K562 (cell line): ENCODE results near the gene RNASEH2A. TPM values are rescaled to one million over a fixed set of nuclear protein-coding genes. Genes with fewer than 3 reads are reported as not detected.

Source experiments
- BRF1 ChIP-seq: IDR thresholded peaks from 3 replicates; pipeline ENCODE4 v1.6.1; 2011; ENCODE audit warnings: borderline replicate concordance, mild to moderate bottlenecking; ENCODE audit not compliant: insufficient read length; ENCODE audit errors: extremely low read depth
- CC2D1A ChIP-seq: fragments of 450-650 bp; IDR thresholded peaks from 2 replicates; pipeline ENCODE4 v1.6.1; 2017; ENCODE audit warnings: mild to moderate bottlenecking
- CEBPB ChIP-seq: fragments of 450-650 bp; IDR thresholded peaks from 2 replicates; pipeline ENCODE4 v1.6.1; 2016; ENCODE audit warnings: missing genetic modification characterization, missing compliant biosample characterization
- FOSL1 ChIP-seq: fragments of 200-800 bp; sonication (Bioruptor generic); conservative IDR thresholded peaks from 2 replicates; pipeline ENCODE4 v1.6.1; 2016; ENCODE audit warnings: missing genetic modification characterization, missing compliant biosample characterization
- HDAC1 ChIP-seq, 2 experiments: fragments of 450-650 bp; IDR thresholded peaks; 2 replicates each; pipeline ENCODE4 v1.6.1; 2016 to 2017; ENCODE audit warnings: inconsistent platforms in 1 of 2, mild to moderate bottlenecking in 1 of 2, moderate library complexity in 1 of 2
- HMBOX1 ChIP-seq: sonication (generic); IDR thresholded peaks from 2 replicates; pipeline ENCODE4 v1.6.1; 2016
- IRF9 ChIP-seq: fragments of 450-650 bp; IDR thresholded peaks from 2 replicates; pipeline ENCODE4 v1.6.1; 2016; ENCODE audit warnings: missing biosample characterization, missing genetic modification characterization
- MYC ChIP-seq, 2 experiments: fragments of 250-450 bp in 1 of 2; sonication (Bioruptor Pico) in 1 of 2; IDR thresholded peaks; 2 replicates each; pipeline versions ENCODE4 v1.5.1 to v1.6.1; 2012 to 2021; ENCODE audit warnings: low read depth in 2 of 2, borderline replicate concordance in 1 of 2, improper control_type of control experiment in 1 of 2, low read length in 1 of 2, mild to moderate bottlenecking in 1 of 2, moderate library complexity in 1 of 2
- NFRKB ChIP-seq: fragments of 450-650 bp; IDR thresholded peaks from 2 replicates; pipeline ENCODE4 v1.6.1; 2016; ENCODE audit warnings: low read depth
- PHTF2 ChIP-seq: fragments of 250-450 bp; sonication (Bioruptor Pico); IDR thresholded peaks from 2 replicates; pipeline ENCODE4 v1.5.0; 2021; ENCODE audit warnings: mild to moderate bottlenecking
- SMAD2 ChIP-seq: fragments of 150-350 bp; IDR thresholded peaks from 2 replicates; pipeline ENCODE4 v1.6.1; 2014; ENCODE audit warnings: low read depth, mild to moderate bottlenecking, low read length
- polyA plus RNA-seq, 8 experiments: library from polyadenylated mRNA; depleted of rRNA in 4 of 8; stranded (reverse) in 5 of 8; unstranded in 3 of 8; fragments of >200 nt; fragmentation: Nextera tagmentation in 2 of 8; fragmentation: Illumina TruSeq in 1 of 8; extraction: Ambion mirVana in 2 of 8; extraction: Trizol in 1 of 8; gene quantifications; 2 replicates each; pipeline versions ENCODE4 v1.2.1 to v1.2.3, GENCODE V29; 2011 to 2014; ENCODE audit warnings: inconsistent platforms in 1 of 8, missing spikeins in 1 of 8
- total RNA-seq, 7 experiments: library from RNA; depleted of rRNA in 6 of 7; stranded (reverse); fragments of >200 nt in 6 of 7; fragmentation: Illumina TruSeq in 2 of 7; extraction: Trizol in 2 of 7; gene quantifications; 2 replicates each; pipeline versions ENCODE4 v1.2.1 to v1.2.3, GENCODE V29; 2011 to 2021; ENCODE audit warnings: low replicate concordance in 1 of 7
- TF ChIP-seq, protein P1 (sequence below): fragments of 450-650 bp; IDR thresholded peaks from 2 replicates; pipeline ENCODE4 v1.6.1; 2016; ENCODE audit warnings: low read depth
- TF ChIP-seq, protein P2 (sequence below): sonication (generic); formaldehyde crosslinking; IDR thresholded peaks from 2 replicates; pipeline ENCODE4 v1.8.0; 2022; ENCODE audit warnings: missing genetic modification reagents, mild to moderate bottlenecking, borderline replicate concordance

Gene RNASEH2A
- total and polyA plus RNA-seq, 9 of the 15 experiments (the other 6 are each of a cell fraction or from before 2014, with no cell fraction given): 22.3 to 78.0 (median 61.7) TPM

DNA sequence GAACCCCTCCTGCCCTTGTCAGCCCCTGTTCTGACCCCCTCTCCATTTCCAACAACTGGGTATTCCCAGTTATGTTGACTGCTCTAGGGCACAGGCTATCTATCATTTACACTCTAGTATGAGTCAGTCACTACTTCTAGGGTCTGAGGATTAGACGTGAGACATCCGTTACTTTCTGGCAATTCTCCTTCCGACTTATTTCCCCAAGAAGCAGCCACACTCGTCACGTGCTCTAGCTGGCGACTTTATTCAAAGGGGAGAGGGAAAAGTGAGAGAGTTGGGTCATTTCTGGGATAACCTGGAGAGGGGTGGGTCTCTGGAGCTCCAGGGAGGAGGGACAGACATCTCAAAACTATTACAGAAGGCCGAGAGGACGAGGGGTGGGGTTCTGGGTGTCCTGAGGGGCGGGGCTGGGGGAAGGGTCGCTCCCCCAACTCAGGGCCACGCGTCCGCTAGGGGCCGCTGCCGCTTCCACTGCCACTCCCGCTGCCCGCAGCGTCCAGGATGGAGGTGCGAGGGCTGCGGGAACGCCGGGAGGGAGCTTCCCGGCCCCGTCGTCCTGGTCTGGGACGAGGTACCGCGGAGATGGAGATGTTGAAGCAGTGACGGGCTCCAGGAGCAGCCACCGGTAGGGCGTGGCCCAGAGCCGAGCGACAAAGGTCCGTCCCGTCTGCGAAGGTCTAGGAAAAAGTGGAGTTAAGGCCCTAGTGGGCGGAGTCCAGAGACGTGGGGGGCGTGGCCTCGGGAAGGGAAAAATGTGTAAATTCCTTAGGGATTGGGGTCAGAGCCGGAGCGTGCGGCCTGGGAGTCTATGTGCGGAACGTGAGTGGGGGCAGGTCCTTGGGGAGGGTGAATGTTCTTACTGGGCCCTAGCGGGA, 19.1 kb downstream of the RNASEH2A start (continued):
- TF ChIP-seq, protein P1, sequence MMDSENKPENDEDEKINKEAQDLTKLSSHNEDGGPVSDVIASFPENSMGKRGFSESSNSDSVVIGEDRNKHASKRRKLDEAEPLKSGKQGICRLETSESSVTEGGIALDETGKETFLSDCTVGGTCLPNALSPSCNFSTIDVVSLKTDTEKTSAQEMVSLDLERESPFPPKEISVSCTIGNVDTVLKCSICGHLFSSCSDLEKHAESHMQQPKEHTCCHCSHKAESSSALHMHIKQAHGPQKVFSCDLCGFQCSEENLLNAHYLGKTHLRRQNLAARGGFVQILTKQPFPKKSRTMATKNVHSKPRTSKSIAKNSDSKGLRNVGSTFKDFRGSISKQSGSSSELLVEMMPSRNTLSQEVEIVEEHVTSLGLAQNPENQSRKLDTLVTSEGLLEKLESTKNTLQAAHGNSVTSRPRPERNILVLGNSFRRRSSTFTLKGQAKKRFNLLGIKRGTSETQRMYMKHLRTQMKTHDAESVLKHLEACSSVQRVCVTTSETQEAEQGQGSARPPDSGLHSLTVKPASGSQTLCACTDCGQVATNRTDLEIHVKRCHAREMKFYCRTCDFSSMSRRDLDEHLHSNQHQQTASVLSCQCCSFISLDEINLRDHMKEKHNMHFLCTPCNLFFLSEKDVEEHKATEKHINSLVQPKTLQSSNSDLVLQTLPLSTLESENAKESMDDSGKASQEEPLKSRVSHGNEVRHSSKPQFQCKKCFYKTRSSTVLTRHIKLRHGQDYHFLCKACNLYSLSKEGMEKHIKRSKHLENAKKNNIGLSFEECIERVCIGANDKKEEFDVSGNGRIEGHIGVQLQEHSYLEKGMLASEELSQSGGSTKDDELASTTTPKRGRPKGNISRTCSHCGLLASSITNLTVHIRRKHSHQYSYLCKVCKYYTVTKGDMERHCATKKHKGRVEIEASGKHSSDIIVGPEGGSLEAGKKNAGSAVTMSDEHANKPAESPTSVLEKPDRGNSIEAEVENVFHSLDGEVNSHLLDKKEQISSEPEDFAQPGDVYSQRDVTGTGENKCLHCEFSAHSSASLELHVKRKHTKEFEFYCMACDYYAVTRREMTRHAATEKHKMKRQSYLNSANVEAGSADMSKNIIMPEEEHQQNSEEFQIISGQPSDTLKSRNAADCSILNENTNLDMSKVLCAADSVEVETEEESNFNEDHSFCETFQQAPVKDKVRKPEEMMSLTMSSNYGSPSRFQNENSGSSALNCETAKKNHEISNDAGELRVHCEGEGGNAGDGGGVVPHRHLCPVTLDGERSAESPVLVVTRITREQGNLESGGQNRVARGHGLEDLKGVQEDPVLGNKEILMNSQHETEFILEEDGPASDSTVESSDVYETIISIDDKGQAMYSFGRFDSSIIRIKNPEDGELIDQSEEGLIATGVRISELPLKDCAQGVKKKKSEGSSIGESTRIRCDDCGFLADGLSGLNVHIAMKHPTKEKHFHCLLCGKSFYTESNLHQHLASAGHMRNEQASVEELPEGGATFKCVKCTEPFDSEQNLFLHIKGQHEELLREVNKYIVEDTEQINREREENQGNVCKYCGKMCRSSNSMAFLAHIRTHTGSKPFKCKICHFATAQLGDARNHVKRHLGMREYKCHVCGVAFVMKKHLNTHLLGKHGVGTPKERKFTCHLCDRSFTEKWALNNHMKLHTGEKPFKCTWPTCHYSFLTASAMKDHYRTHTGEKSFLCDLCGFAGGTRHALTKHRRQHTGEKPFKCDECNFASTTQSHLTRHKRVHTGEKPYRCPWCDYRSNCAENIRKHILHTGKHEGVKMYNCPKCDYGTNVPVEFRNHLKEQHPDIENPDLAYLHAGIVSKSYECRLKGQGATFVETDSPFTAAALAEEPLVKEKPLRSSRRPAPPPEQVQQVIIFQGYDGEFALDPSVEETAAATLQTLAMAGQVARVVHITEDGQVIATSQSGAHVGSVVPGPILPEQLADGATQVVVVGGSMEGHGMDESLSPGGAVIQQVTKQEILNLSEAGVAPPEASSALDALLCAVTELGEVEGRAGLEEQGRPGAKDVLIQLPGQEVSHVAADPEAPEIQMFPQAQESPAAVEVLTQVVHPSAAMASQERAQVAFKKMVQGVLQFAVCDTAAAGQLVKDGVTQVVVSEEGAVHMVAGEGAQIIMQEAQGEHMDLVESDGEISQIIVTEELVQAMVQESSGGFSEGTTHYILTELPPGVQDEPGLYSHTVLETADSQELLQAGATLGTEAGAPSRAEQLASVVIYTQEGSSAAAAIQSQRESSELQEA: no peak
- no peak for TF ChIP-seq BRF1
- no peak for TF ChIP-seq IRF9 (tag)
- TF ChIP-seq, protein P2, sequence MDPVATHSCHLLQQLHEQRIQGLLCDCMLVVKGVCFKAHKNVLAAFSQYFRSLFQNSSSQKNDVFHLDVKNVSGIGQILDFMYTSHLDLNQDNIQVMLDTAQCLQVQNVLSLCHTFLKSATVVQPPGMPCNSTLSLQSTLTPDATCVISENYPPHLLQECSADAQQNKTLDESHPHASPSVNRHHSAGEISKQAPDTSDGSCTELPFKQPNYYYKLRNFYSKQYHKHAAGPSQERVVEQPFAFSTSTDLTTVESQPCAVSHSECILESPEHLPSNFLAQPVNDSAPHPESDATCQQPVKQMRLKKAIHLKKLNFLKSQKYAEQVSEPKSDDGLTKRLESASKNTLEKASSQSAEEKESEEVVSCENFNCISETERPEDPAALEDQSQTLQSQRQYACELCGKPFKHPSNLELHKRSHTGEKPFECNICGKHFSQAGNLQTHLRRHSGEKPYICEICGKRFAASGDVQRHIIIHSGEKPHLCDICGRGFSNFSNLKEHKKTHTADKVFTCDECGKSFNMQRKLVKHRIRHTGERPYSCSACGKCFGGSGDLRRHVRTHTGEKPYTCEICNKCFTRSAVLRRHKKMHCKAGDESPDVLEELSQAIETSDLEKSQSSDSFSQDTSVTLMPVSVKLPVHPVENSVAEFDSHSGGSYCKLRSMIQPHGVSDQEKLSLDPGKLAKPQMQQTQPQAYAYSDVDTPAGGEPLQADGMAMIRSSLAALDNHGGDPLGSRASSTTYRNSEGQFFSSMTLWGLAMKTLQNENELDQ: no peak
- TF ChIP-seq PHTF2 (CRISPR knock-in tag): no peak
- TF ChIP-seq HMBOX1: no peak
- TF ChIP-seq HDAC1 (IDR thresholded peaks at IDR 0.05): 0 out of 4 replicates have a peak, but pooled peaks of 1 of the 2 experiments have one; percentile 32
- TF ChIP-seq CEBPB: no peak
- TF ChIP-seq MYC (IDR thresholded peaks at IDR 0.05; ENCODE audit: low read depth, low read length): peak; percentile 25; the same call in 1 of the 2 replicates
- no peak for TF ChIP-seq MYC (CRISPR knock-in tag; IDR thresholded peaks at IDR 0.05; ENCODE audit: borderline replicate concordance, low read depth)
- peak; percentile 78 for TF ChIP-seq FOSL1
- no peak for TF ChIP-seq SMAD2
- no peak for TF ChIP-seq NFRKB
- TF ChIP-seq CC2D1A: no peak
